SKM-1 (cell line): Measurements from ENCODE around the gene ZNF837.
"Not testable (repeated sequence)": the region's sequence is repeated elsewhere in the genome, so short reads cannot be mapped to it uniquely, and the experiment has no call there.

Experiments used
- DNase-seq: peaks from one replicate; lab custom pipeline; 2025; ENCODE audit not compliant: unreplicated experiment; lab: John Stamatoyannopoulos, UW

ZNF837 gene

GRCh38 chr19:58351990-58352755, 28.7 kb downstream of the ZNF837 start:
- DNase-seq = no peak

DNA sequence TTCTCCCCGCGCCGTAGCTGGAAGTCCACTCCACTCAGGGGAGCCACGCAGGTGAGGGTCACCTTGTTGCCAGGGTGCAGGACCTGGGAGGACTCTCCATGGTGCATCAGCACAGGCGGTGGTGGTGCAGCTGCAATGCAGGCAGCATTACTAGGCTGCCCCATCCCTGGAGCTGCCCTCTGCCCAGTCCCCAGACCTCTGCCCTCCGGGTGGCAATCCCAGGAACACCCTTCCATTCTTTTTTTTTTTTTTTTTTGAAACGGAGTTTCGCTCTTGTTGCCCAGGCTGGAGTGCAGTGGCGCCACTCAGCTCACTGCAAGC, 29.3 kb downstream of the ZNF837 start:
- DNase-seq = no peak

DNA sequence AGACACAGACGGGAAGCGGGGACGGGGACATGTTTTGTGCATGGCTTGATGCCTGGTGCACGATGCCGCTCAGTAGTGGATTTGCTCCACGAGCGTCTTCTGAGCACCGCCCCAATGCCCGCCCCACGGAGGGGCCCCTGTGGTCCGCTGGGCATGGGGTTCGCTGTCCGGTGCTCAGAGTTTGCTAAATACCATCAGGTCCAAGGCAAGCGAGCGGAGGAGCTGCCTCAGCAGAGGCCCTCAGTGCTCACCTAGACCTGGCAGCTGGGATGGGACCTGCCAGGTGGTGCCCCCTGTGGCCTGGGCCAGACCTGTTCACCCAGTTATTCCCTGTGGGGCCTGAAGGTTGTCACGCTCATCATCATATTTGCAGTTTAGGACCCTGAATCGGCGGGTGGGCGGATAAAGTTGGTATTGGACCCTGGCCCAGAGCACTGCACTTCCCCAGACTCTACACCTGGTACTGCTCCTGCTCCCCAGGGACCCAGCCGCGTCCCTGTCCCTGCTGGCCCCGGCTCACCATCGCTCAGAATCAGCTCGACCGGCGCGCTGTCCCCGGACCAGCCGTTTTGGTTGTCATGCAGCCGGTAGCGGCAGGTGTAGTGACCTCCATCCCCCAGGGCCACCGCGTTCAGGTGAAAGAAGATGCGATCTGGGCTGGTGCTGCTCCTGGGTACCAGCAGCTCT, 29.8 kb downstream of the ZNF837 start:
- no peak for DNase-seq

- no peak for DNase-seq
Observed at GRCh38 chr19:58350001-58350861, 30.6 kb downstream of the ZNF837 start.

DNA sequence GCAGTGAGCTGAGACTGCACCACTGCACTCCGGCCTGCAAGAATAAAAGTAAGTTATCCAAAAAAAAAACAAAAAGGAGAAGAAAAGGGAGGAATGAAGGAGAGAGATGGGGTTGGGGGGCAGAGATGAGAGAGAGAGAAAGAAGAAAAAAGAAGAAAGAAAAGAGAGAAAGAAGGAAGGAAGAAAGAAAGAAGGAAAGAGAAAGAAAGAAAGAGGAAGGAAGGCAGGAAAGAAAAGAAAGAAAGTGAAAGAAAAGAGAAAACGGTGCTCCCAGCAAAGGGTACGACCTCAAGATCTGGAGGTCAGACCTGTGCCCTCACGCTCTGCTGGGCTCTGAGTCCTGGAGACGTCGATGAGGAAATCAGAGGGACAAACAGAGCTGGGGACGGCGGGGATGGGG, 31.2 kb downstream of the ZNF837 start:
- DNase-seq = no peak

DNA sequence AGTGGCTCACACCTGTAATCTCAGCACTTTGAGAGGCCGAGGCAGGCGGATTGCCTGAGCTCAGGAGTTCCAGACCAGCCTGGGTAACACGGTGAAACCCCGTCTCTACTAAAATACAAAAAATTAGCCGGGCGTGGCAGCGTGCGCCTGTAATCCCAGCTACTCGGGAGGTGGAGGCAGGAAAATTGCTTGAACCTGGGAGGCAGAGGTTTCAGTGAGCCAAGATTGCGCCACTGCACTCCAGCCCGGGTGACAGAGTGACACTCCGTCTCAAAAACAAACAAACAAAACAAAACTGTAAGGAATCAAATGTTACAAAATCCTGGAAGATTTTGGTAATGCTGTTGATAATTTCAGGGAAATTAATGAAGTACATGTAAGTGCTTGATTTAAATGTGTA, 32.8 kb downstream of the ZNF837 start:
- DNase-seq = not testable (repeated sequence)

DNA sequence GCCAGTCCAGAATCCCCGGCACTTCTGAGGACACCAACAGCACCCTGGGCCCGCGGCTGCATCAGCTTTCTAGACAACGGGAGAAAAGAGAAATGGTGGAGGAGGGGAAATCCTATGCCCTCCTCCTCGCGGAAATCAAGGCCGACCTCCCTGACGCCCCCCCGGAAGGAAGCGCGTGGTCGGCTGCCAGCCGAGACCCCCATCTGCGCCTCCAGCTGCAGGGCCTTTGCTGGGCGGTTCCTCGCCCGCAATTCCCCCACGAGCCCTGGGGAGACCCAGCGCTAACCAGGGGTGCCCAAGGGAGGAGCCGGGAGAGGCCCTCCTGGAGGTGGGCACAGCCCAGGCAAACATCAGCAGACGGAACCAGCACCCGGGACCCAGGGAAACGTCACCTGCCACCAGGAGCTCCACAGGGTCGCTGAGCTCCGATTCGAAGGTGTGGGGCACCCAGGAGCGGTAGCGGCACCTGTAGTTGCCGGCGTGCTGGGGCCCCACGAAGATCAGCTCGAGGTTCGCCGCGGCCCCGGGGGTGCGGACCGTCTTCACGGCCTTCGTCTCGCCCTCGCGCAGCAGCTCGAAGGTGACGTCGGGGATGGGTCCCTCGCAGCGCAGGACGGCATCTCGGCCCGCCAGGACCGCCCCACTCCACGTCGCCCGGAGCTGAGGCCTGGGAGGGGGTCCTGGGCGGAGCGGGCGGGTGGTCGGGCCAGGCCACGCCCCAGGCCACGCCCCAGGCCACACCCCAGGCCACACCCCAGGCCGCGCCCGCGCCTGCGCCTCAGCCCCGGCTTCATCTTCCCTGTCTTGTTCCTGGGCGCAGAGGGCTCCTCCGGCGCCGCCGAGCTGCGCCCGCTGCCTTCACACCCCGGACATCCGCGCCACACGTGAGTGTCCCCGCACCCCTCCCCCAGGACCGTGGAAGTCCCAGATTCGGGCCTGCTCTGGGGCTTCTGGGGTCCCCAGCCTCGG, 33.6 kb downstream of the ZNF837 start:
- DNase-seq = peak; percentile 16

DNA sequence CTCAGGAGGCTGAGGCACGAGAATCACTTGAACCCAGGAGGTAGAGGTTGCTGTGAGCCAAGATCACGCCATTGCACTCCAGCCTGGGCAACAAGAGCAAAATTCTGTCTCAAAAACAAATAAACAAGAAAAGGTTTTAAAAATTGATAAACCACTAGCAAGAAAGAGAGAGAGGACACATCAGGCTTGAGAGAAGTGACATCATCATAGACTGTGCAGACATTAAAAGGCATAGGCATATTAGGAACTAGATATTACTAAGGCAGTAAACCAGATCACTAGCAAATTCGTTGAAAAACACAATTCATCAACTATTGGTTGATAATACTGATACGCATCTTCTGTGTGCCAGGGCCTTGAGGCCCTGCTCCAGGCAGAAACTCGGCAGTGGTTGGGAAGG, 35.3 kb downstream of the ZNF837 start:
- DNase-seq = no peak

DNA sequence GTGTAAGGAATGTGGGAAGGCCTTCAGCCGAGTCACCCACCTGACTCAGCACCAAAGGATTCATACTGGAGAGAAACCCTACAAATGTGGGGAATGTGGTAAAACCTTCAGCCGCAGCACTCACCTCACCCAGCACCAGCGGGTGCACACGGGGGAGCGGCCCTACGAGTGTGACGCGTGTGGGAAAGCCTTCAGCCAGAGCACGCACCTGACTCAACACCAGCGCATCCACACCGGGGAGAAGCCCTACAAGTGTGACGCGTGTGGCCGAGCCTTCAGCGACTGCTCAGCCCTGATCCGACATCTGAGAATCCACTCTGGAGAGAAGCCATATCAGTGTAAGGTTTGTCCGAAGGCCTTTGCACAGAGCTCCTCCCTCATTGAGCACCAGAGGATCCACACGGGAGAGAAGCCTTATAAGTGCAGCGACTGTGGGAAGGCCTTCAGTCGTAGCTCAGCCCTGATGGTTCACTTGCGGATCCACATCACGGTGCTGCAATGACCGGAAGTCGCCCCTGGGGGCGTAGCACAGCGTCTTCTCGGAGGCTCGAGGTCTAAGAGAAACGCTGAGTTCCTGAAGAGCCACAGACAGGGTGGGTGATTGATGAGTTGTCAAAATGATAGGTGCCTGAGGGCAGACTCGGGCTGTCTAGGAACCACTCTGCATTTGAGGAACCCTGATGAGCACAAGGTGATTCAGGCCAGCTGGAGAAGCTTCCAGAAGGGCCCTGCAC, 41.8 kb downstream of the ZNF837 start:
- no peak for DNase-seq

- DNase-seq = no peak
Observed at GRCh38 chr19:58338336-58338735, 42.5 kb downstream of the ZNF837 start.

DNA sequence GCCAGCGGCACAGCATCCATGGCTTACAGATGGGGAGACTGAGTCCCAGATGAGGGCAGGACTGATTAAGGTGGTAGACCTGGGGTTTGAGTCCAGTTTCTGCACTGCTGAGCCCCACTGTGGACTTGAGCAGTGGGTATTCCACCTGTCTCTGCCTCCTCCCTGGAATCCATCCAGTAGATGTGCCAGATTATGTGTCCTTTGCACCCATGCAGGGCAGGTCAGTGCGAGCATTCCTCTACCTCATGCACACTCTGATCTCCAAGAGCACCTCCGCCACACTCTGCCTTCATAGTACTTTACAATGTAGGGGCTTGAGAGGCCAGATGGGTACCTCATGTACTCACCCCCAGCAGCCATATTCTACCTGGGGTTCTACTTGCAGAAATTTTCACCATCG, 44.0 kb downstream of the ZNF837 start:
- no peak for DNase-seq

DNA sequence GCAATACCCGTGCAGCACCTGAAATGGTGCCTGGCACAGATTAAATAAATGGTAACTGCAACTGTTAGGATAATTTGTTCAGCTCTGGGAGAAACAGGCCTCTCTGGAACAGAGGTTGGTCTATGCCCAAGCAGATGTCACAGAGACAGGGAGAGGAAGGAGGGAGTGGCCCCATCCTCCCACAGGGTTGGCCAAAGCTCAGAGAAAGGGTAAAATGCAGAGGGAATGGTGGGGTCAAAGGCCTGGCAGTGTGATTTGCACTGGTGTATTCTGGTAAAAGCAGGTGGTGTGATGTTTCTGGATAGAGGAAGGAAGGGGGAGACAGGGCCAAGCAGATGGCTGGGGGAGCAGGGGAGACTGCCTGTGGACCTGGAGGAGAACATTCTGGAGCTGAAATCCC, 44.6 kb downstream of the ZNF837 start:
- DNase-seq = no peak

DNA sequence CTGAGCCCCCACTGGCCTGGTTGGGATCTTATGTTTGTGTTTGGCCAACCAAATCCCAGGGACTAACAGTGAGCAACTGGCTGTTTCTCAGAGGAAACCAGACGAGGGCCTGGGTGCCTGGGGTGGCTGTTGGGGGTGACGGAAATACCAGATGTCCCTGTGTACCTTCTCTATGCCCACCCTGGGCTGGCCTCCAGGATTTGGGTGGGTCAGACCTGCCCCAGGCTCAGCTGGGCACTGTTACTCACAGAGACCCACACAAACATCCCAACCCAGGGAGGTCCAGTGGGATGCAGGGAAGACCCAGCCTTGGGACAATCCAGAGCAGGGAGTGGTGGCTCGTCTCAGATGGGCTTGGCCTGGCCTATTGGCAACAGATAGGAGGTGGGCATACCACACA, 45.2 kb downstream of the ZNF837 start:
- no peak for DNase-seq

DNA sequence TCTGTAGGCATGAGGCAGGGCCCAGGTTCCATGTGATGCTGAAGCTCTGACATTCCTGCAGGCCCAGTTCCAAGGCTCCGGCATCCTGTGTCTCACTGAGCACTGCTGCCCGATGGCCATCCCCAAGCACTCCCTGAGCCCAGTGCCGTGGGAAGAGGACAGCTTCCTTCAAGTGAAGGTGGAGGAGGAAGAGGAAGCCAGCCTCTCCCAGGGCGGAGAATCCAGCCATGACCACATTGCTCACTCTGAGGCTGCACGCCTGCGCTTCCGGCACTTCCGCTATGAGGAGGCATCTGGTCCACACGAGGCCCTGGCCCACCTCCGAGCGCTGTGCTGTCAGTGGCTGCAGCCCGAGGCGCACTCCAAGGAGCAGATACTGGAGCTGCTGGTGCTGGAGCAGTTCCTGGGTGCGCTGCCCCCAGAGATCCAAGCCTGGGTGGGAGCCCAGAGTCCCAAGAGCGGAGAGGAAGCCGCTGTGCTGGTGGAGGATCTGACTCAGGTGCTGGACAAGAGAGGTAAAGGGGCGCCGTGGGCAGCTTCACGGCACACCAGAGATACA, 46.1 kb downstream of the ZNF837 start:
- no peak for DNase-seq

GRCh38 chr19:58332697-58333096, 48.1 kb downstream of the ZNF837 start:
- DNase-seq = no peak

DNA sequence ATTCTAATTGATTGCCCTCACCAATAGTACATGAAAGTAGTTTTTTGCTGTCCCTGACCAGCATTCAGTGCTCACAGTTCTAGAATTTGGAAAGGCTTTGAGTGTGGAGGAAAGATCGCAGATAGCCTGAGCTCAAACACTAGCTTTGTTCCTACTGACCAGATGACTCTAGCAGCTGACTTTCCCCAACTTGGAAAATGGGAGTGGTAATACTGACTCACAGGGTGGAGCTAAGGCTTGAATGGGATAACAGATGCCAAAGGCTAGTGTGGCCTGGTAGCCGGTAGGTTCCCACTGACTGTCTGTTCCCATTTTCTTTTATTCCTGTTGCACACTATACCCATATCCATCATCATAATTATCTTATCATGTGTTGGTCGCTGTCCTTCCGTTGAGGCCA, 50.4 kb downstream of the ZNF837 start:
- DNase-seq = no peak

- DNase-seq = no peak
Observed at GRCh38 chr19:58328999-58329398, 51.8 kb downstream of the ZNF837 start.

DNA sequence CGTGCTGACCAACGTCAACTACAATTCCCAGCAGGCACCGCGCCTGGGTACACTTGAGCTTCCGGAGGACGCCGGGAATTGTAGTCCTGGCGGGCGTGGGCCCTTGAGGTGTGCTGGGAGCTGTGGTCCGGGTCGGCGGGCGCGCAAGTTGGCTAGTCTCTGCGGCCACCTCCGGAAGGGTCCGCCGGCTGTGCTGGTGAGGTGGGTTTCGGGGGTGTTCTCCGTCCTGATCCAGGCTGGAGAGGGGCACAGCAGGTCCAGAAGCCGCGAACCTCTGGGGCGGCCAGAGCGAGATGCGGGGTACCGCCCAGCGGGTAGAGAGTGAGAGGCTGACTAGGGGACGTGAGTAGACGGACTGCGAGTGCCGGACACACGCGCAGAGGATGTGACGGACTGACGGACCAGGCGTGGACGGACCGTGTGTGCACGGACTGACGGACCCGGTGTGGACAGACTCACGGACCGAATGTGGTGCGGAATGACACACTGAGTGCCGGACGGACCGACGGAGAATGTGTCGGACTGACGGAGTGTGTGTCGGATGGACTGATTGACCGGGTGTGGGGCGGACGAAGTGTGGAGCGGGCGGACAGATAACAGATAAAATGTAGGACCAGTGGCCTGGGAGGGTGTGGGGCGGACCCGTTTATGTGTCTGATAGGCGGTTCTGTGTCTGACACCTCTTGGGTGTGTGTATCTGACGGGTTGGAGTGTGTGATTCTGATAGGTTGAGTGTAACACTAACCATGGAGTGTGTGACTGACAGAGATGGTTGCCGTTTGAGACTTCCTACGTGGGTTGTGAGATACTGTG, 53.7 kb downstream of the ZNF837 start, which contains the start of gene ZSCAN22:
TSS of gene ZSCAN22 (plus strand) at position 81 of the 813 bp plus-strand sequence. CDS start 7,809 bp downstream, outside the sequence.
- peak; percentile 56 for DNase-seq

GRCh38 chr19:58326501-58326913, 54.3 kb downstream of the ZNF837 start:
- no peak for DNase-seq
